ENCODE data around the gene GABRG3. TPM values are rescaled to one million over a fixed set of nuclear protein-coding genes. Genes with fewer than 3 reads are reported as not detected.

GABRG3 gene
- total and polyA plus RNA-seq, 4 donors, result 0.02 to 0.19 TPM; not detected in 2

DNA sequence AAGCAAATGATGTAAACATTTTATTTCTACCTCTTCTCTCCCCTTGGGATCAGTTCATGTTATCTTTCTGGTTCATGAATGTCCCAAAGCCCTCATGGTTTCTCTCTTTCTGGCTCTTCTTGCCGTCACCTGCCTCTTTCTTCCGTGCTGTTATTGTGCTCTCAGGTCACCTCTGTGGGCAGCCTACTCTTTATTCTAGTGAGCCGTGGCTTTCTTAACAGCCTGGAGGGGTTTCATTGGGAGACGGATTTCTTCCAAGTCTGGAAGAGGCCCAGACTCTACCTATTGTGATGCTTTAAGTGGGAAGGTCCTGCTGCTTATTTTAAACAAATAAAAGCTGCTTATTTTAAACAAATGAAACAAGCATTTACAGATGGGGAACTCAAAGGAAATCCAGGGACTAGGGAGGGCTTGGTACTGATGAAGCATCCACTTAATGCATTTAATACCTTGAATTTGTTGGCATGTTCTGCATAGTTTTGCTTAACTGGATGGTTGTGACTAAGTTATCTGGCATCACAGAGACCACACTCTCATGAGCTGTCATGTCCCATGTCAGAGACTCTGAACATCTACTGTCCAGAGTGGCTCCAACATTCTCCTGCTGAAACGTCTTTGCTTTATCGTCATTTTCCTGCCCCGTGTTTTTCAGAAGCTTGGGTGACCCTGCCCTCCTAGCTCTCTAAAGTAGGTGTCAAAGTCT, 443.3 kb downstream of the GABRG3 start:
- Histone ChIP-seq H3K27me3 (ENCODE audit: control insufficient read depth in 4 of 4, insufficient read depth in 4 of 4, low read length in 3 of 4) (no peaks in the 10 kb centered on the region), H3K4me1 (ENCODE audit: control insufficient read depth in 4 of 4, insufficient read depth in 4 of 4, low read length in 3 of 4) (no peaks in the 10 kb centered on the region), H3K9ac (ENCODE audit: low read depth in 1 of 2, low read length in 2 of 2) (no peak overlapping the region), H3K36me3 (ENCODE audit: control insufficient read depth in 4 of 4, insufficient read depth in 3 of 4, low read depth in 1 of 4, low read length in 3 of 4) (no peaks in the 10 kb centered on the region), H3K27ac (ENCODE audit: low read depth in 1 of 2, low read length in 2 of 2) (no peak overlapping the region), H3K4me3 (ENCODE audit: low read depth in 1 of 3, low read length in 3 of 3) (no peak overlapping the region), H3K9me3 (ENCODE audit: control insufficient read depth in 4 of 4, low read length in 3 of 4) (peaks cover 0 to 3% (median 0%) of the 10 kb centered on the region in 4 donors)
- no peak for DNase-seq (ENCODE audit: low spot score)
- no peak for TF ChIP-seq FOXA1 (IDR thresholded peaks at IDR 0.05)
- TF ChIP-seq, protein P1, sequence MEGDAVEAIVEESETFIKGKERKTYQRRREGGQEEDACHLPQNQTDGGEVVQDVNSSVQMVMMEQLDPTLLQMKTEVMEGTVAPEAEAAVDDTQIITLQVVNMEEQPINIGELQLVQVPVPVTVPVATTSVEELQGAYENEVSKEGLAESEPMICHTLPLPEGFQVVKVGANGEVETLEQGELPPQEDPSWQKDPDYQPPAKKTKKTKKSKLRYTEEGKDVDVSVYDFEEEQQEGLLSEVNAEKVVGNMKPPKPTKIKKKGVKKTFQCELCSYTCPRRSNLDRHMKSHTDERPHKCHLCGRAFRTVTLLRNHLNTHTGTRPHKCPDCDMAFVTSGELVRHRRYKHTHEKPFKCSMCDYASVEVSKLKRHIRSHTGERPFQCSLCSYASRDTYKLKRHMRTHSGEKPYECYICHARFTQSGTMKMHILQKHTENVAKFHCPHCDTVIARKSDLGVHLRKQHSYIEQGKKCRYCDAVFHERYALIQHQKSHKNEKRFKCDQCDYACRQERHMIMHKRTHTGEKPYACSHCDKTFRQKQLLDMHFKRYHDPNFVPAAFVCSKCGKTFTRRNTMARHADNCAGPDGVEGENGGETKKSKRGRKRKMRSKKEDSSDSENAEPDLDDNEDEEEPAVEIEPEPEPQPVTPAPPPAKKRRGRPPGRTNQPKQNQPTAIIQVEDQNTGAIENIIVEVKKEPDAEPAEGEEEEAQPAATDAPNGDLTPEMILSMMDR (IDR thresholded peaks at IDR 0.05; ENCODE audit: low read depth, low read length, missing input control), result no peak
- no peak for TF ChIP-seq NR2F2 (IDR thresholded peaks at IDR 0.05)
- 66% methylated on average over 7 of the region's 7 CpGs for WGBS

- 53% methylated on average over 5 of the region's 5 CpGs for WGBS
- no peak for TF ChIP-seq HNF4A (conservative IDR thresholded peaks at IDR 0.05)
- TF ChIP-seq ZBTB33 (IDR thresholded peaks at IDR 0.05), result no peak
- TF ChIP-seq GABPA (IDR thresholded peaks at IDR 0.05 in 1 of 2, conservative IDR thresholded peaks at IDR 0.05 in 1 of 2), result no peak
- no peak for TF ChIP-seq RAD21 (IDR thresholded peaks at IDR 0.05)
- TF ChIP-seq FOXA2 (IDR thresholded peaks at IDR 0.05), result no peak
- no peak for TF ChIP-seq FOXA1 (IDR thresholded peaks at IDR 0.05)
- no peak for TF ChIP-seq REST (IDR thresholded peaks at IDR 0.05)
- TF ChIP-seq NR2F2 (IDR thresholded peaks at IDR 0.05), result no peak
- no peak for TF ChIP-seq JUND (IDR thresholded peaks at IDR 0.05)
- no peak for TF ChIP-seq SP1 (IDR thresholded peaks at IDR 0.05)
- no peak for TF ChIP-seq HNF4G (IDR thresholded peaks at IDR 0.05)
- Histone ChIP-seq H3K9ac (ENCODE audit: low read depth in 1 of 2, low read length in 2 of 2) (no peak overlapping the region), H3K27me3 (ENCODE audit: control insufficient read depth in 4 of 4, insufficient read depth in 4 of 4, low read length in 3 of 4) (no peaks in the 10 kb centered on the region), H3K27ac (ENCODE audit: low read depth in 1 of 2, low read length in 2 of 2) (no peak overlapping the region), H3K9me3 (ENCODE audit: control insufficient read depth in 4 of 4, low read length in 3 of 4) (peaks cover 0 to 3% (median 0%) of the 10 kb centered on the region in 4 donors), H3K4me1 (ENCODE audit: control insufficient read depth in 4 of 4, insufficient read depth in 4 of 4, low read length in 3 of 4) (no peaks in the 10 kb centered on the region), H3K36me3 (ENCODE audit: control insufficient read depth in 4 of 4, insufficient read depth in 3 of 4, low read depth in 1 of 4, low read length in 3 of 4) (no peaks in the 10 kb centered on the region), H3K4me3 (ENCODE audit: low read depth in 1 of 3, low read length in 3 of 3) (no peak overlapping the region)
- no peak for DNase-seq (ENCODE audit: low spot score)
These were observed 447.7 kb downstream of the GABRG3 start for GRCh38 chr15:27418726-27419125.

Measured in liver (tissue), 9 donors.